RWPE1 (cell line): ENCODE results near the gene LHX5.

ENCODE experiments used
- CTCF ChIA-PET: fragments of 350-600 bp; sonication (Branson Sonifier 250); formaldehyde crosslinking; extraction: SDS; loops from one replicate; lab custom pipeline; 2021; lab: Yijun Ruan, JAX
- POLR2A ChIA-PET: fragments of 400-600 bp; formaldehyde crosslinking; extraction: SDS; loops from one replicate; lab custom pipeline; 2020; ENCODE audit warnings: antibody characterized with exemption; ENCODE audit not compliant: low non-redundant PET; lab: Yijun Ruan, JAX
- DNase-seq: peaks from one replicate; pipeline ENCODE4 v3.0.0; 2012; ENCODE audit warnings: low spot score
- H3K27ac ChIP-seq: fragments of 450-650 bp; 2 replicates; pipeline ENCODE4 v1.5.1; 2017
- CTCF ChIP-seq: fragments of 450-650 bp; conservative IDR thresholded peaks from 2 replicates; pipeline ENCODE4 v1.5.1; 2017; ENCODE audit warnings: low read depth, mild to moderate bottlenecking

The LHX5 gene

GRCh38 chr12:113422886-113423669, 48.6 kb downstream of the LHX5 start:
- CTCF ChIA-PET, result no interaction called here
- DNase-seq, result no peak
- POLR2A ChIA-PET, result interaction anchor here (0.7 kb wide), 1 partner anchor 18 kb away, joined by 8 read pairs; no protein-coding TSS in a partner anchor
- peak overlapping the region; percentile 83 for H3K27ac ChIP-seq
- no peak for TF ChIP-seq CTCF

- ChIA-PET CTCF (interaction anchor here (0.6 to 0.7 kb wide), 3 partner anchors 40 to 1279 kb away, joined by 3 read pairs; no protein-coding TSS in a partner anchor), POLR2A (interaction anchor here (0.6 to 0.7 kb wide), 2 partner anchors 17 to 34 kb away, joined by 4 to 8 read pairs; no protein-coding TSS in a partner anchor)
- peak; percentile 91 for DNase-seq
- H3K27ac ChIP-seq, result peak within 1 kb of the TSS; percentile 83
- no peak for TF ChIP-seq CTCF
Measured at GRCh38 chr12:113422030-113422885, 49.4 kb downstream of the LHX5 start, which contains the start of gene SDSL. Gene SDSL (plus strand): TSS chr12:113422380. CDS start chr12:113427983, 5,603 bp downstream.

GRCh38 chr12:113420996-113421595, 50.6 kb downstream of the LHX5 start:
- TF ChIP-seq CTCF, result no peak
- ChIA-PET CTCF (interaction anchor here (0.7 kb wide), 1 partner anchor 1281 kb away, joined by 3 read pairs; no protein-coding TSS in a partner anchor), POLR2A (no interaction called here)
- no peak for DNase-seq
- peak overlapping the region; percentile 83; the same call in 1 of the 2 replicates for H3K27ac ChIP-seq

GRCh38 chr12:113418213-113418879, 53.3 kb downstream of the LHX5 start:
- no peak for TF ChIP-seq CTCF
- no peak overlapping the region for H3K27ac ChIP-seq
- ChIA-PET CTCF (interaction anchor here (0.8 kb wide), 1 partner anchor 108 kb away, joined by 3 read pairs; no protein-coding TSS in a partner anchor), POLR2A (no interaction called here)
- no peak for DNase-seq

GRCh38 chr12:113416091-113416754, 55.4 kb downstream of the LHX5 start:
- CTCF ChIA-PET, result no interaction called here
- TF ChIP-seq CTCF, result no peak
- H3K27ac ChIP-seq, result no peak overlapping the region
- no peak for DNase-seq
- POLR2A ChIA-PET, result no interaction called here
